ENCODE results near the gene ZNF621.

Gene ZNF621

GRCh38 chr3:40504636-40505430 lies 19.9 kb upstream of the ZNF621 start:
- H3K9ac ChIP-seq (ENCODE audit: low read depth in 1 of 2, low read length in 2 of 2) = peak overlapping the region; percentile 71 to 74
- H3K36me3 ChIP-seq (ENCODE audit: control insufficient read depth in 2 of 2, insufficient read depth in 2 of 2, low read length in 2 of 2) = no peaks in the 10 kb centered on the region
- no peaks in the 10 kb centered on the region for H3K9me3 ChIP-seq (ENCODE audit: control insufficient read depth in 2 of 2, low read length in 2 of 2)
- no peaks in the 10 kb centered on the region for H3K27me3 ChIP-seq (ENCODE audit: control insufficient read depth in 2 of 2, insufficient read depth in 2 of 2, low read length in 2 of 2)
- peaks cover 0 to 7% of the 10 kb centered on the region in 2 donors for H3K4me1 ChIP-seq (ENCODE audit: control insufficient read depth in 2 of 2, insufficient read depth in 2 of 2, low read length in 2 of 2)
- H3K4me3 ChIP-seq (ENCODE audit: low read length in 2 of 2) = peak overlapping the region; percentile 83 to 95
- peak overlapping the region; percentile 3 to 6 for H3K27ac ChIP-seq (ENCODE audit: low read depth in 2 of 2, low read length in 2 of 2)

GRCh38 chr3:40505599-40506462 lies 18.9 kb upstream of the ZNF621 start, which contains the start of gene ZNF620:
ZNF620 (plus strand) TSS chr3:40506039; CDS start chr3:40506353, 314 bp downstream.
- Histone ChIP-seq H3K9ac (ENCODE audit: low read depth in 1 of 2, low read length in 2 of 2) (peak within 1 kb of the TSS; percentile 71 to 74), H3K27me3 (ENCODE audit: control insufficient read depth in 2 of 2, insufficient read depth in 2 of 2, low read length in 2 of 2) (no peaks in the 10 kb centered on the region), H3K9me3 (ENCODE audit: control insufficient read depth in 2 of 2, low read length in 2 of 2) (no peaks in the 10 kb centered on the region), H3K36me3 (ENCODE audit: control insufficient read depth in 2 of 2, insufficient read depth in 2 of 2, low read length in 2 of 2) (no peaks in the 10 kb centered on the region), H3K27ac (ENCODE audit: low read depth in 2 of 2, low read length in 2 of 2) (peak within 1 kb of the TSS; percentile 58 to 69), H3K4me3 (ENCODE audit: low read length in 2 of 2) (peak within 1 kb of the TSS; percentile 83 to 95), H3K4me1 (ENCODE audit: control insufficient read depth in 2 of 2, insufficient read depth in 2 of 2, low read length in 2 of 2) (peaks cover 0 to 7% of the 10 kb centered on the region in 2 donors)

DNA sequence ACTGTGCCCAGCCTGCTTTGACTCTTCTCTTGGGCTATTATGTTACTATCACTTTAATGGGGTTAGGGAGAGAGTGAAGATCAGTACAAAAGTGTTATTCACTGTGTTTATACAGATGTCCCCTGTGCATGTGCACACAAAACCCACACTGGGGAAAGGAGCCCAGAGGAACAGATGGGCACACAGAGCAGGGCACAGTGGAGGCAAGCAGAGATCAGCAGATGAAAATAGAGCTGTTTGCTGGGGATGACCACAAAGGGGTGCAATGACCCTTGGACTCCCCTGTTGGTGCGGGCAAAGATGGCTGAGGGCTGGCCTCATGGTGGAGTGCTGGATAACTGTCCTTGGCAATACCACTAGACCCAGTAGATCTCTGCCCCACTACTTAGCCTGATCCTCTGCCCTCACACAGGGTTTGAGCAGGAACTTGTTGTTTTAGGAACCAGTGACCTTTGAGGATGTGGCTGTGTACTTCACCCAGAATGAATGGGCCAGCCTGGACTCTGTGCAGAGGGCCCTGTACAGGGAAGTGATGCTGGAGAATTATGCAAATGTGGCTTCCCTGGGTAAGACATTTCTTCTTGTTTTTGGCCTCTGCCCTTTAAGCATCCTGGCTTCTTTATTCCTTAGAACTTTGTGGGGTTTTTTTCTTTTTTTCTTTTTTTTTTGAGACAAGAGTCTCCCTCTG lies 13.6 kb upstream of the ZNF621 start:
- Histone ChIP-seq H3K9ac (ENCODE audit: low read depth in 1 of 2, low read length in 2 of 2) (no peak overlapping the region), H3K27ac (ENCODE audit: low read depth in 2 of 2, low read length in 2 of 2) (no peak overlapping the region), H3K4me1 (ENCODE audit: control insufficient read depth in 2 of 2, insufficient read depth in 2 of 2, low read length in 2 of 2) (peaks cover 0 to 3% of the 10 kb centered on the region in 2 donors), H3K36me3 (ENCODE audit: control insufficient read depth in 2 of 2, insufficient read depth in 2 of 2, low read length in 2 of 2) (peaks cover 2 to 12% of the 10 kb centered on the region in 2 donors), H3K27me3 (ENCODE audit: control insufficient read depth in 2 of 2, insufficient read depth in 2 of 2, low read length in 2 of 2) (no peaks in the 10 kb centered on the region), H3K4me3 (ENCODE audit: low read length in 2 of 2) (no peak overlapping the region), H3K9me3 (ENCODE audit: control insufficient read depth in 2 of 2, low read length in 2 of 2) (no peaks in the 10 kb centered on the region)

DNA sequence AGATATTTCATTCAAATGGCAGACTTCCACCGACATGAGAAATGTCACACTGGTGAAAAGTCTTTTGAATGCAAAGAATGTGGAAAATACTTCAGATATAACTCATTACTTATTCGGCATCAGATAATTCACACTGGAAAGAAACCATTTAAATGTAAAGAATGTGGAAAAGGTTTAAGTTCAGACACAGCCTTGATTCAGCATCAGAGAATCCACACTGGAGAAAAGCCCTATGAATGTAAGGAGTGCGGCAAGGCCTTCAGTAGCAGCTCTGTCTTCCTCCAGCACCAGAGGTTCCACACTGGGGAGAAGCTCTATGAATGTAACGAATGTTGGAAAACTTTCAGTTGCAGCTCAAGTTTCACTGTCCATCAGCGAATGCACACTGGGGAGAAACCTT lies 8.6 kb upstream of the ZNF621 start:
- no peaks in the 10 kb centered on the region for H3K4me1 ChIP-seq (ENCODE audit: control insufficient read depth in 2 of 2, insufficient read depth in 2 of 2, low read length in 2 of 2)
- no peak overlapping the region for H3K27ac ChIP-seq (ENCODE audit: low read depth in 2 of 2, low read length in 2 of 2)
- H3K9me3 ChIP-seq (ENCODE audit: control insufficient read depth in 2 of 2, low read length in 2 of 2) = no peaks in the 10 kb centered on the region
- no peak overlapping the region for H3K4me3 ChIP-seq (ENCODE audit: low read length in 2 of 2)
- H3K27me3 ChIP-seq (ENCODE audit: control insufficient read depth in 2 of 2, insufficient read depth in 2 of 2, low read length in 2 of 2) = no peaks in the 10 kb centered on the region
- H3K36me3 ChIP-seq (ENCODE audit: control insufficient read depth in 2 of 2, insufficient read depth in 2 of 2, low read length in 2 of 2) = peaks cover 6 to 18% of the 10 kb centered on the region in 2 donors
- H3K9ac ChIP-seq (ENCODE audit: low read depth in 1 of 2, low read length in 2 of 2) = no peak overlapping the region

DNA sequence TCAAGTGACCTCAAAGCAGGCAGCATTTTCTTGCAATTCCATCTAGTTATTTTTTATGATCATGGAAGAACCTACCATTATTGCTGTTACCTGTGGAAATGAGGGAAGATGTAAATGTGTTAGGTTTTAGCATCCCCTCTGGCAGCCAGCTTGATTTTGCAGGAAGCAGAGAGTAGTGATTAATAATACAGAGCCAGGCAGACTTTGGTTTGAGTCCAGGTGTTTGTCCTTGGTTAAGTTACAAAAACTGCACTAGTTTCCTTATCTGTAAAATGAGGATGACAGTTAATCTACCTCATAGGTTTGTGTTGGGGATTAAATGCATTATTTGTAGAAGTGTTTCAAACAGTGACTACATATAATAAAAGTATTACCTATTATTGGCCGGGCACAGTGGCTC lies 6.7 kb upstream of the ZNF621 start:
- no peaks in the 10 kb centered on the region for H3K27me3 ChIP-seq (ENCODE audit: control insufficient read depth in 2 of 2, insufficient read depth in 2 of 2, low read length in 2 of 2)
- no peak overlapping the region for H3K27ac ChIP-seq (ENCODE audit: low read depth in 2 of 2, low read length in 2 of 2)

GRCh38 chr3:40518848-40519247 lies 5.9 kb upstream of the ZNF621 start:
- Histone ChIP-seq H3K9ac (ENCODE audit: low read depth in 1 of 2, low read length in 2 of 2) (no peak overlapping the region), H3K36me3 (ENCODE audit: control insufficient read depth in 2 of 2, insufficient read depth in 2 of 2, low read length in 2 of 2) (peaks cover 5 to 18% of the 10 kb centered on the region in 2 donors), H3K27ac (ENCODE audit: low read depth in 2 of 2, low read length in 2 of 2) (no peak overlapping the region), H3K9me3 (ENCODE audit: control insufficient read depth in 2 of 2, low read length in 2 of 2) (no peaks in the 10 kb centered on the region), H3K4me1 (ENCODE audit: control insufficient read depth in 2 of 2, insufficient read depth in 2 of 2, low read length in 2 of 2) (no peaks in the 10 kb centered on the region), H3K4me3 (ENCODE audit: low read length in 2 of 2) (no peak overlapping the region), H3K27me3 (ENCODE audit: control insufficient read depth in 2 of 2, insufficient read depth in 2 of 2, low read length in 2 of 2) (no peaks in the 10 kb centered on the region)

More for the DNA sequence above, 6.7 kb upstream of the ZNF621 start:
- Histone ChIP-seq H3K9ac (ENCODE audit: low read depth in 1 of 2, low read length in 2 of 2) (no peak overlapping the region), H3K36me3 (ENCODE audit: control insufficient read depth in 2 of 2, insufficient read depth in 2 of 2, low read length in 2 of 2) (peaks cover 5 to 18% of the 10 kb centered on the region in 2 donors), H3K9me3 (ENCODE audit: control insufficient read depth in 2 of 2, low read length in 2 of 2) (no peaks in the 10 kb centered on the region), H3K4me1 (ENCODE audit: control insufficient read depth in 2 of 2, insufficient read depth in 2 of 2, low read length in 2 of 2) (no peaks in the 10 kb centered on the region), H3K4me3 (ENCODE audit: low read length in 2 of 2) (no peak overlapping the region)

- Histone ChIP-seq H3K27ac (ENCODE audit: low read depth in 2 of 2, low read length in 2 of 2) (no peak overlapping the region), H3K36me3 (ENCODE audit: control insufficient read depth in 2 of 2, insufficient read depth in 2 of 2, low read length in 2 of 2) (peaks cover 5 to 6% of the 10 kb centered on the region in 2 donors), H3K4me1 (ENCODE audit: control insufficient read depth in 2 of 2, insufficient read depth in 2 of 2, low read length in 2 of 2) (peaks cover 11% of the 10 kb centered on the region in 2 donors), H3K4me3 (ENCODE audit: low read length in 2 of 2) (no peak overlapping the region), H3K9me3 (ENCODE audit: control insufficient read depth in 2 of 2, low read length in 2 of 2) (no peaks in the 10 kb centered on the region), H3K9ac (ENCODE audit: low read depth in 1 of 2, low read length in 2 of 2) (no peak overlapping the region), H3K27me3 (ENCODE audit: control insufficient read depth in 2 of 2, insufficient read depth in 2 of 2, low read length in 2 of 2) (no peaks in the 10 kb centered on the region)
Observed at GRCh38 chr3:40521254-40521653, 3.5 kb upstream of the ZNF621 start.

- Histone ChIP-seq H3K4me1 (ENCODE audit: control insufficient read depth in 2 of 2, insufficient read depth in 2 of 2, low read length in 2 of 2) (peaks cover 11% of the 10 kb centered on the region in 2 donors), H3K9me3 (ENCODE audit: control insufficient read depth in 2 of 2, low read length in 2 of 2) (no peaks in the 10 kb centered on the region), H3K36me3 (ENCODE audit: control insufficient read depth in 2 of 2, insufficient read depth in 2 of 2, low read length in 2 of 2) (peaks cover 2 to 9% of the 10 kb centered on the region in 2 donors), H3K4me3 (ENCODE audit: low read length in 2 of 2) (peak overlapping the region in 1 of 2 donors; percentile 96), H3K27me3 (ENCODE audit: control insufficient read depth in 2 of 2, insufficient read depth in 2 of 2, low read length in 2 of 2) (no peaks in the 10 kb centered on the region), H3K27ac (ENCODE audit: low read depth in 2 of 2, low read length in 2 of 2) (peak overlapping the region; percentile 93 to 95), H3K9ac (ENCODE audit: low read depth in 1 of 2, low read length in 2 of 2) (no peak overlapping the region)
Observed at GRCh38 chr3:40523781-40524180, 979 bp upstream of the ZNF621 start.

DNA sequence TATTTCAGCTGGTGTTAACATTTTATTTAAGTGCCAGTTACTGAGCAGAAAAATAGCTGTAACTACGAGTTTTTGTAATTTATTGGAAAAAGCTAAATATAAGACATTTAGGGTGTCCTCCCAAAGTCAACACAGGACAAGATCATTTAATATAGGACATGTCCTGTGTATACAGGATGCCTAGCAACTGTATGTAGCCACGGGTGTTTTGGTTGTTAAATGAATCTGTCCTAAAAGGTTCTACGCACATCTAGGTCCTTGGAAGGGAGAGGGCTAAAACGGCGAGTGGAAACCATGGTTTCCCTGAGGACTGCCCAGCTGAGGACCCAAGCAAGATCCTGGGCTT lies 565 bp upstream of the ZNF621 start:
- peak overlapping the region; percentile 93 to 95 for H3K27ac ChIP-seq (ENCODE audit: low read depth in 2 of 2, low read length in 2 of 2)
- H3K9me3 ChIP-seq (ENCODE audit: control insufficient read depth in 2 of 2, low read length in 2 of 2) = no peaks in the 10 kb centered on the region
- H3K9ac ChIP-seq (ENCODE audit: low read depth in 1 of 2, low read length in 2 of 2) = peak overlapping the region; percentile 96 to 99
- H3K27me3 ChIP-seq (ENCODE audit: control insufficient read depth in 2 of 2, insufficient read depth in 2 of 2, low read length in 2 of 2) = no peaks in the 10 kb centered on the region
- H3K36me3 ChIP-seq (ENCODE audit: control insufficient read depth in 2 of 2, insufficient read depth in 2 of 2, low read length in 2 of 2) = peaks cover 4 to 13% of the 10 kb centered on the region in 2 donors
- H3K4me3 ChIP-seq (ENCODE audit: low read length in 2 of 2) = peak overlapping the region; percentile 87 to 96
- peaks cover 11% of the 10 kb centered on the region in 2 donors for H3K4me1 ChIP-seq (ENCODE audit: control insufficient read depth in 2 of 2, insufficient read depth in 2 of 2, low read length in 2 of 2)

Measured in mucosa of rectum (tissue), 2 donors.